WERI-Rb-1 (cell line): Measurements from ENCODE around the gene PPP1R13B.

Experiments
- DNase-seq: peaks from one replicate; pipeline ENCODE4 v3.0.0-alpha.2; 2020
- H3K27ac ChIP-seq: fragments of 250-450 bp; sonication (Bioruptor Pico); 2 replicates; pipeline ENCODE4 v1.5.1; 2020; ENCODE audit warnings: mild to moderate bottlenecking, moderate library complexity
- H3K27me3 ChIP-seq: fragments of 250-450 bp; sonication (Bioruptor Pico); 2 replicates; pipeline ENCODE4 v1.5.1; 2021; ENCODE audit warnings: mild to moderate bottlenecking, low read depth, moderate library complexity; ENCODE audit not compliant: insufficient read depth, severe bottlenecking
- H3K36me3 ChIP-seq: fragments of 250-450 bp; sonication (Bioruptor Pico); 2 replicates; pipeline ENCODE4 v1.5.1; 2020; ENCODE audit warnings: mild to moderate bottlenecking, moderate library complexity
- H3K4me3 ChIP-seq: 2 replicates; pipeline ENCODE4 v1.5.1; 2011; ENCODE audit warnings: low read depth, mild to moderate bottlenecking, control low read depth, low read length
- H3K9me3 ChIP-seq: fragments of 250-450 bp; sonication (Bioruptor Pico); 2 replicates; pipeline ENCODE4 v1.5.1; 2021; ENCODE audit warnings: mild to moderate bottlenecking, moderate library complexity; ENCODE audit not compliant: severe bottlenecking
- TF ChIP-seq, protein P1 (sequence below): IDR thresholded peaks from 2 replicates; pipeline ENCODE4 v1.5.1; 2011; ENCODE audit warnings: low read depth, mild to moderate bottlenecking, control low read depth, inconsistent platforms, low read length

Gene PPP1R13B

DNA sequence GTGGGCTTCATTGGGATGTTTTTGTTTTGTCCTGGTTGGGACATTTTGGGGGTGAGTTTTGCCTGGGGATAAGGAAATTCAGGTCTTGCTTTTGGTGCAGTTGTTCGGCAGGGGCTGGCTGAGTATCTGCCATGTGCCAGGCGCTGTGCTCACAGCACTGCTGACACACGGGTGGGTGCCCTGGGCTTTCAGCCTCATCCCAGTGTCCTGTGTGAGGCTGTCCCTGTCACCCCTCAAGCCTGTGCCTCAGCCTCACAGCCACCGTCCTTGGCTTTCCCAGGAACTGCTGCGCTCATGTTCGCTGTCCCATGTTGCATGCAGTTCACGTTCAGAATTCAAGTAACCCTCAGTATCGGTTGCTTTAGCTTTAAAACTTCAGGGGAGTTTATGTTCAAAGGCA, 157.0 kb downstream of the PPP1R13B start:
- Histone ChIP-seq H3K4me3 (no peak overlapping the region), H3K9me3 (no peaks in the 10 kb centered on the region), H3K27me3 (no peaks in the 10 kb centered on the region), H3K36me3 (peaks cover 63% of the 10 kb centered on the region), H3K27ac (no peak overlapping the region)
- TF ChIP-seq, protein P1, sequence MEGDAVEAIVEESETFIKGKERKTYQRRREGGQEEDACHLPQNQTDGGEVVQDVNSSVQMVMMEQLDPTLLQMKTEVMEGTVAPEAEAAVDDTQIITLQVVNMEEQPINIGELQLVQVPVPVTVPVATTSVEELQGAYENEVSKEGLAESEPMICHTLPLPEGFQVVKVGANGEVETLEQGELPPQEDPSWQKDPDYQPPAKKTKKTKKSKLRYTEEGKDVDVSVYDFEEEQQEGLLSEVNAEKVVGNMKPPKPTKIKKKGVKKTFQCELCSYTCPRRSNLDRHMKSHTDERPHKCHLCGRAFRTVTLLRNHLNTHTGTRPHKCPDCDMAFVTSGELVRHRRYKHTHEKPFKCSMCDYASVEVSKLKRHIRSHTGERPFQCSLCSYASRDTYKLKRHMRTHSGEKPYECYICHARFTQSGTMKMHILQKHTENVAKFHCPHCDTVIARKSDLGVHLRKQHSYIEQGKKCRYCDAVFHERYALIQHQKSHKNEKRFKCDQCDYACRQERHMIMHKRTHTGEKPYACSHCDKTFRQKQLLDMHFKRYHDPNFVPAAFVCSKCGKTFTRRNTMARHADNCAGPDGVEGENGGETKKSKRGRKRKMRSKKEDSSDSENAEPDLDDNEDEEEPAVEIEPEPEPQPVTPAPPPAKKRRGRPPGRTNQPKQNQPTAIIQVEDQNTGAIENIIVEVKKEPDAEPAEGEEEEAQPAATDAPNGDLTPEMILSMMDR, result no peak
- DNase-seq, result no peak

- Histone ChIP-seq H3K27ac (no peak overlapping the region), H3K36me3 (peaks cover 67% of the 10 kb centered on the region), H3K4me3 (no peak overlapping the region), H3K27me3 (no peaks in the 10 kb centered on the region), H3K9me3 (no peaks in the 10 kb centered on the region)
- no peak for DNase-seq
- TF ChIP-seq, protein P1, result no peak
Observed at GRCh38 chr14:103688906-103689902, 158.2 kb downstream of the PPP1R13B start.

- TF ChIP-seq, protein P1, result no peak
- Histone ChIP-seq H3K4me3 (no peak overlapping the region), H3K36me3 (peaks cover 66% of the 10 kb centered on the region), H3K27me3 (no peaks in the 10 kb centered on the region), H3K27ac (no peak overlapping the region), H3K9me3 (no peaks in the 10 kb centered on the region)
- no peak for DNase-seq
Observed at GRCh38 chr14:103688441-103688840, 158.9 kb downstream of the PPP1R13B start.

DNA sequence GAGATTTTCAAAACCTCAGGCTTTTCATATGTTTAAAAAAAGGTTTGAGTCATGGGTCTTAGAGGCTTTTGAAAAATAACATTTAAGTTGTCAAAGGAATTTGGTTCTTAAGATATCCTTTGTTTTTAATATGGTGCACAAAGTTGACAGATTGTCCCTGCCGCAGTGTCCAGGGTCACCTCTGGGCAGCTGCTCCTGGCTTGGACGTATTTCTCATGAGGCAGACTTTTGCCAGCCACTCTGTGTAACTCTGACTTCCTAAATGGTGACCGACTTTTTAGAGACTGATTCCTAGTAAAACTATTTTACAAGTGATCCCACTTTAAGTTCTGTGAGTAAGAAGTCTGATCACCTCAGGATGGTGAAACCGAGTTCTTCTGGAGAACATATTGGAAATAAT, 159.7 kb downstream of the PPP1R13B start:
- no peaks in the 10 kb centered on the region for H3K9me3 ChIP-seq
- no peaks in the 10 kb centered on the region for H3K27me3 ChIP-seq
- DNase-seq, result no peak
- no peak overlapping the region for H3K27ac ChIP-seq
- no peak overlapping the region for H3K4me3 ChIP-seq
- TF ChIP-seq, protein P1, result no peak
- H3K36me3 ChIP-seq, result peaks cover 66% of the 10 kb centered on the region

- Histone ChIP-seq H3K36me3 (peaks cover 66% of the 10 kb centered on the region), H3K27me3 (no peaks in the 10 kb centered on the region), H3K9me3 (no peaks in the 10 kb centered on the region), H3K4me3 (no peak overlapping the region), H3K27ac (no peak overlapping the region)
- TF ChIP-seq, protein P1, result no peak
- no peak for DNase-seq
Observed at GRCh38 chr14:103686831-103687485, 160.4 kb downstream of the PPP1R13B start.
